HepG2 (cell line): ENCODE results near the gene SNUPN. TPM values are rescaled to one million over a fixed set of nuclear protein-coding genes. Genes with fewer than 3 reads are reported as not detected.

Experiments
- ATF7 ChIP-seq, 2 experiments: fragments of 450-650 bp in 1 of 2; sonication (generic) in 1 of 2; formaldehyde crosslinking in 1 of 2; IDR thresholded peaks; 2 replicates each; pipeline versions ENCODE4 v1.4.0 to v1.6.1; 2016 to 2020; ENCODE audit warnings: antibody characterized with exemption in 1 of 2, mild to moderate bottlenecking in 1 of 2, missing genetic modification reagents in 1 of 2
- CC2D1A ChIP-seq: sonication (generic); formaldehyde crosslinking; IDR thresholded peaks from 2 replicates; pipeline ENCODE4 v1.8.1; 2023; ENCODE audit warnings: mild to moderate bottlenecking, missing genetic modification reagents
- DDIT3 ChIP-seq: sonication (generic); formaldehyde crosslinking; IDR thresholded peaks from 2 replicates; pipeline ENCODE4 v1.4.0; 2020; ENCODE audit warnings: mild to moderate bottlenecking, missing genetic modification reagents
- JARID2 ChIP-seq: sonication (generic); formaldehyde crosslinking; IDR thresholded peaks from 2 replicates; pipeline ENCODE4 v1.8.1; 2023; ENCODE audit warnings: missing genetic modification reagents, inconsistent platforms; ENCODE audit not compliant: insufficient replicate concordance
- MAZ ChIP-seq, 2 experiments: sonication (generic) in 1 of 2; formaldehyde crosslinking in 1 of 2; IDR thresholded peaks; 2 replicates each; pipeline versions ENCODE4 v1.5.0 to v1.6.1; 2012 to 2020; ENCODE audit warnings: low read depth in 2 of 2, mild to moderate bottlenecking in 2 of 2, borderline replicate concordance in 1 of 2, improper control_type of control experiment in 1 of 2, low read length in 1 of 2, missing genetic modification reagents in 1 of 2, moderate library complexity in 1 of 2
- NR2F2 ChIP-seq: IDR thresholded peaks from 2 replicates; pipeline ENCODE4 v1.6.1; 2012; ENCODE audit warnings: low read depth, inconsistent platforms, borderline replicate concordance
- PLSCR1 ChIP-seq: sonication (generic); formaldehyde crosslinking; IDR thresholded peaks from 2 replicates; pipeline ENCODE4 v1.5.0; 2020; ENCODE audit warnings: missing genetic modification reagents, mild to moderate bottlenecking, borderline replicate concordance
- RARA ChIP-seq: IDR thresholded peaks from 2 replicates; pipeline ENCODE4 v1.6.1; 2016; ENCODE audit warnings: missing genetic modification reagents, missing compliant biosample characterization
- SOX5 ChIP-seq: IDR thresholded peaks from 2 replicates; pipeline ENCODE4 v1.6.1; 2016; ENCODE audit warnings: borderline replicate concordance
- SRF ChIP-seq: IDR thresholded peaks from 2 replicates; pipeline ENCODE4 v1.6.1; 2011; ENCODE audit warnings: mild to moderate bottlenecking, low read depth, low read length, moderate library complexity
- ZBTB39 ChIP-seq: sonication (generic); formaldehyde crosslinking; IDR thresholded peaks from 2 replicates; pipeline ENCODE4 v1.5.0; 2020; ENCODE audit warnings: missing genetic modification reagents
- ZEB1 ChIP-seq: IDR thresholded peaks from 2 replicates; pipeline ENCODE4 v1.6.1; 2012; ENCODE audit warnings: mild to moderate bottlenecking, low read depth, inconsistent platforms; ENCODE audit not compliant: insufficient replicate concordance
- ZNF251 ChIP-seq: sonication (generic); formaldehyde crosslinking; IDR thresholded peaks from 2 replicates; pipeline ENCODE4 v1.9.0; 2021; ENCODE audit warnings: mild to moderate bottlenecking, missing genetic modification reagents
- ZNF556 ChIP-seq: sonication (generic); formaldehyde crosslinking; IDR thresholded peaks from 2 replicates; pipeline ENCODE4 v1.4.0; 2020; ENCODE audit warnings: mild to moderate bottlenecking, missing genetic modification reagents, borderline replicate concordance
- ZNF609 ChIP-seq: sonication (generic); formaldehyde crosslinking; IDR thresholded peaks from 2 replicates; pipeline ENCODE4 v1.4.0; 2020; ENCODE audit warnings: mild to moderate bottlenecking, missing genetic modification reagents, borderline replicate concordance
- polyA plus RNA-seq, 8 experiments: library from polyadenylated mRNA; depleted of rRNA in 3 of 8; stranded (reverse) in 7 of 8; unstranded in 1 of 8; fragments of >200 nt; fragmentation: Illumina TruSeq in 4 of 8; extraction: Trizol in 4 of 8; gene quantifications; 2 replicates each; pipeline versions ENCODE4 v1.2.1 to v1.2.3, GENCODE V29; 2011 to 2016; ENCODE audit warnings: low read depth in 4 of 8, missing spikeins in 1 of 8, mixed read lengths in 1 of 8; ENCODE audit not compliant: insufficient read depth in 1 of 8
- total RNA-seq, 5 experiments: library from RNA; depleted of rRNA; stranded (reverse); fragments of >200 nt; fragmentation: Illumina TruSeq; extraction: Trizol; gene quantifications; 2 replicates each; pipeline ENCODE4 v1.2.3, GENCODE V29; 2016; ENCODE audit warnings: low read depth in 1 of 5
- TF ChIP-seq, protein P1 (sequence below): fragments of 450-650 bp; IDR thresholded peaks from 2 replicates; pipeline ENCODE4 v1.6.1; 2017; ENCODE audit warnings: mild to moderate bottlenecking

Gene SNUPN
- total and polyA plus RNA-seq, 2 of the 13 experiments (the other 11 are each of a cell fraction or from before 2014, with no cell fraction given) = 9.0 to 16.4 TPM

DNA sequence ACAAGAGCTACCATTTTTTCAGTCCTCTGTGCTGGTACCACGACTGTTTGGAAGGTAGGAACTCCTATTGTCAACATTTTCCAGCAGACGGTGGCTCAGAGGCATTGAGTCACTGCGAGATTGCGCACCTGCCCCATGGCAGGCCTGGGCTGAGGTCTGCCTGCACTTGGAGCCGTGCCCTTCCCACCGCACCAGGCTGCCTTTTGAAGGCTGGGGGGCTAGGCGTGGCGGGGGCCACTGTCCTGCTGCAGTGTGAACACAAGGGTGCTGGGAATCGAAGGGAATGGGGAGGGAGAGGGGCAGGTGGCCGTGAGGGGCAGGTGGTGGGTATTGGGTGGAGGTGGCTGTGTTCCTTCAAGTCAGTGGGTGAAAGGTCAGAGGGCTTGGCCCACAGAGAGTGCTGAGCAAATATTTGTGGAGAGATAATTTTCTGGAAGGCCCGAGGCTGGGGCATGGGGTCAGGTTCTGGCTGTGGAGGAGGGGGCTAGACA lies 38.5 kb upstream of the SNUPN start (continued):
- TF ChIP-seq MAZ (IDR thresholded peaks at IDR 0.05; ENCODE audit: borderline replicate concordance, low read depth, low read length) = no peak
- TF ChIP-seq MAZ (CRISPR knock-in tag; IDR thresholded peaks at IDR 0.05; ENCODE audit: low read depth) = no peak
- TF ChIP-seq SOX5 (CRISPR knock-in tag) = 0 out of 2 replicates have a peak, but pooled peaks have one; percentile 14
- no peak for TF ChIP-seq ATF7 (IDR thresholded peaks at IDR 0.05)
- no peak for TF ChIP-seq ATF7 (CRISPR knock-in tag; IDR thresholded peaks at IDR 0.05)
- TF ChIP-seq ZNF251 (CRISPR knock-in tag) = no peak
- no peak for TF ChIP-seq ZNF556
- TF ChIP-seq ZBTB39 (CRISPR knock-in tag) = no peak
- no peak for TF ChIP-seq CC2D1A (CRISPR knock-in tag)
- TF ChIP-seq ZEB1 = peak; percentile 35
- no peak for TF ChIP-seq PLSCR1 (CRISPR knock-in tag)
- TF ChIP-seq DDIT3 (CRISPR knock-in tag) = no peak
- TF ChIP-seq SRF = no peak
- peak; percentile 90 for TF ChIP-seq NR2F2
- TF ChIP-seq ZNF609 (CRISPR knock-in tag) = peak; percentile 79; the same call in 1 of the 2 replicates
- no peak for TF ChIP-seq JARID2
- TF ChIP-seq, protein P1, sequence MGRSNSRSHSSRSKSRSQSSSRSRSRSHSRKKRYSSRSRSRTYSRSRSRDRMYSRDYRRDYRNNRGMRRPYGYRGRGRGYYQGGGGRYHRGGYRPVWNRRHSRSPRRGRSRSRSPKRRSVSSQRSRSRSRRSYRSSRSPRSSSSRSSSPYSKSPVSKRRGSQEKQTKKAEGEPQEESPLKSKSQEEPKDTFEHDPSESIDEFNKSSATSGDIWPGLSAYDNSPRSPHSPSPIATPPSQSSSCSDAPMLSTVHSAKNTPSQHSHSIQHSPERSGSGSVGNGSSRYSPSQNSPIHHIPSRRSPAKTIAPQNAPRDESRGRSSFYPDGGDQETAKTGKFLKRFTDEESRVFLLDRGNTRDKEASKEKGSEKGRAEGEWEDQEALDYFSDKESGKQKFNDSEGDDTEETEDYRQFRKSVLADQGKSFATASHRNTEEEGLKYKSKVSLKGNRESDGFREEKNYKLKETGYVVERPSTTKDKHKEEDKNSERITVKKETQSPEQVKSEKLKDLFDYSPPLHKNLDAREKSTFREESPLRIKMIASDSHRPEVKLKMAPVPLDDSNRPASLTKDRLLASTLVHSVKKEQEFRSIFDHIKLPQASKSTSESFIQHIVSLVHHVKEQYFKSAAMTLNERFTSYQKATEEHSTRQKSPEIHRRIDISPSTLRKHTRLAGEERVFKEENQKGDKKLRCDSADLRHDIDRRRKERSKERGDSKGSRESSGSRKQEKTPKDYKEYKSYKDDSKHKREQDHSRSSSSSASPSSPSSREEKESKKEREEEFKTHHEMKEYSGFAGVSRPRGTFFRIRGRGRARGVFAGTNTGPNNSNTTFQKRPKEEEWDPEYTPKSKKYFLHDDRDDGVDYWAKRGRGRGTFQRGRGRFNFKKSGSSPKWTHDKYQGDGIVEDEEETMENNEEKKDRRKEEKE = no peak
- TF ChIP-seq RARA (CRISPR knock-in tag) = peak; percentile 91
